ENCODE data around the gene CST9.
"Not testable (repeated sequence)": the region's sequence is repeated elsewhere in the genome, so short reads cannot be mapped to it uniquely, and the experiment has no call there.

The CST9 gene

DNA sequence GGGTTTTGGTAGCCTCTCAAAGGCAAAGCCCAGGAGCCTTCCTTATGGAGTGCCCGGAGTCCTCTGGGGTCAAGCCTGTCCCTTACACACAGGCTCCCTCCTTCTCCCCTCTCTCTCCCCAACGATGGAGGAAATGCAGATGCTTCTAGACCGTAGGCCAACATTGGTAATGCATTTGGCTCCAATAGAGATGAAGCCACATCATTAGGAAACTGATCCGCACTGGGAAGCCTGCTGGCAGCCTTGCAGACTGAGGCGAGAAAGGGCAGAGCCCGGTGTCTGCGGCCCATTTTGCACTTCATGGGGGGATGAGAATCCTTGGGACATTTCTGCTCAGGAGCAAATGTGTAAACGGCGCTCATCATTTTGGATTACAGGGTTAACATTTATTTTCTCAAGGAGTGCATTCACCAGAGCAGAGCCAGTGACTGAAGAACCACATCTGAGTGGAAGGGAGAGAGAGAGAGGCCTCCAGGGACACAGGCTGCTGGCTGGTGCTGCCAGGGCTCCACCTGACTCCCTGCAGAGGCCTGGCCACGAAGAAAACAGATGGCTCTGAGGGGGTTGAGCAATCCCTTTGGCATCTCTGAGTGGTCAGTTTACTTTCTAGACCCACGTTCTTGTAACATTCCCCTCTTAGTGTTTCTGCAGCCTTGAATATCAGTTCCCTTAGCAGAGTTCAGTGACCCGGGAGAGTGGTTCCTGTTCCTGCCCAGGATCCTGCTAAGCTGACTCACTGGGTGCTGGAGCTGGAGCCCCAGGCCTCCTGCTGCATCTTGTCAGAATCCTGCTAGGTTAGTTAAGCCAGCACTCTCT is 36.4 kb upstream of the CST9 start:
- no peak overlapping the region for H3K4me3 ChIP-seq (ENCODE audit: low read length)
- TF ChIP-seq ZNF274 (IDR thresholded peaks at IDR 0.05; ENCODE audit: low read depth, low read length), result no peak

DNA sequence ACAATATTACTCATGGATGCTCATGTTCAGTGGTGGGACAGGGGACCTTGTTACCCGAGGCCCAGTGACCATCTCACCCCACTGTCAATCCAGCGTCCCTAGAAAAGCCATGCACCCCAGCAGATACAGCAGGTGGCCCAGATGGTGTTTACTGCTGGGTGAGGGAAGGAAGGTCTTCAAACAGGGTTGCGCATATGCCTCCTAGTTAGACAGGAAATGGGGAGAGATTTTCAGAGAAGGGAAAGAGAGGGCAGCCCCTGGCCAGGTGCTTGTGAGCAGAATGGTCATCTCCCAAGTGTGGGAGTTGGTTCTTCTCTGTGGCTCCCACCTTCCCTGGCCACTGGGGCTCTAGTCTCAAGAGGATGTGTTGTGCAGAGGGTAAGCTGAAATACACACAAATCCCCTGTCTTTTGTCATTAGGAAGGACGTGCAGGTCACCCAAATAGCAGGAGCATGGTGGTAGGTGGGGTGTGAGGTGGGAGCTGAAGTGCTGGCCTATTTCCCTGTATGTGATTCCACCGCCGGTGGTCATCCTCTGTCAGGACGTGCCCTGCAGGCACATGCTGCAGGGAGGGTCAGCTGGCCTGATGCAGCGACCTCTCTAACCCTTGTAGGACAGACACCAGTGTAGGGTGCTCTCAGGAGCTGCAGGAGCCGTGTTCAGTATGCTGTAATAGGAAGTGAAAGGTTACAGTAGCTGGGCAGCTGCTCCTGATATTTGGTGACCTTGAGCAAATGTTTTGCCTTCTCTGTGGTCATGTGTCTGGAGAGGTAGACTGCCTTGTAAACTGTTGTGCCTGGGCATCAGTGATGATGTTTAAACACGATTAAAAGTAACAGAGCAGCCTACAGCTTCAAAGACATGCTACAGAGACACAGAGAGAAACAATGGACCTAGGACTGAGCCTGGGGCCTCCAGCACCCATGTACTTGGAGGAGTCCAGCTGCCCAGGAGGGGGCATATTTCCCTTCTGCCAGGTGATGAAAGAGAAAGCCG is 35.3 kb upstream of the CST9 start:
- no peak overlapping the region for H3K4me3 ChIP-seq (ENCODE audit: low read length)
- TF ChIP-seq ZNF274 (IDR thresholded peaks at IDR 0.05; ENCODE audit: low read depth, low read length), result no peak

DNA sequence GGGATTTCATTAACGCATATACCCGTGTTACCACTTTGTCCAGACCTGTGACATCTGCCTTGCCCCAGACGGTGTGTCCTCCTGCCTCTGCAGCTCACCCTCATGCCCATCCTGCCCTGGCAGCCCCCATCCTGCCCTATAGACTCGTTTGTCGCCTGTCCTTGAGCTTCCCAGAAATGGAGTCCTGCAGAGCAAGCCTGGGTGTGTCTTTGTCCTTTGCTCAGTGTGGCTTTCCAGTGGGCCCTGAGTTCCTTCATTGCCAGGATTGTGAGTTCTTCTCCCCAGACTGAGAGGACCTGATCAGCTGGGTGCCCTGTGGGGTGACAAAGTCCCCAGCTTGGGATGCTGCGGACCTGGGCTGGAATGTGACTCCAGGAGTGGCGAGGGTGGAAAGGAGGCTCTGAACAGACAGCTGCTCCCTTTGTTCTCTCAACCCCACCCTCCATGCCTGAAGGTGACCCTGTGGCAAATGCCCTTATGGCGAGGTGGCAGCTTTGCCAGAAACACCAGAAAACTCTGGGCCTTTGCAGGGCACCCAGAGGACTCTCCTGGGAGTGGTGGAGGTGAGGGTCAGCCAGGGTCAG is 34.4 kb upstream of the CST9 start:
- no peak for TF ChIP-seq ZNF274 (IDR thresholded peaks at IDR 0.05; ENCODE audit: low read depth, low read length)

DNA sequence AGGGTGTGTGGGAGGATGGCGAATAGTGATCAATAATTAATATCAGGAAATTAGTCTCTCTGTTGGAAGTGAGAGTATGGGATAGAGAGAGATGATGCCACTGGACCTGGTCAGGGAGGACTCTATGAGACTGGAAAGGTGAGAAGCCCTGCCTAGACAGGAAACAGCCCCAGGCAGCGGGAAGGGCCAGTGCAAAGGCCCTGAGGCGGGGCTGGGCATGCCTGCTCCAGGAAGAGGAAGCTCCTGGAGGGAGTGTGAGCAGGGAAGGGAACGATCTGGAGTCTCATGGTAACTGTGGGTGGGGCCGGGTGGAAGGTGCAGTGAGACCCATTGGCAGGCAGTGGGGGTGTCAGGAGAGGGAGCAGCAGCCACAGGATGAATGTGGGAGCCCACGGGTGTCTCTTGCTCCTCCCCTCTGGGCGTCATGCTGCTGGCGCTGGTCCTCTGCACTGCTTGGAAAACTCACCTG is 33.8 kb upstream of the CST9 start:
- no peak overlapping the region for H3K4me3 ChIP-seq (ENCODE audit: low read length)
- no peak for TF ChIP-seq ZNF274 (IDR thresholded peaks at IDR 0.05; ENCODE audit: low read depth, low read length)

More for the DNA sequence above, 34.4 kb upstream of the CST9 start:
- H3K4me3 ChIP-seq (ENCODE audit: low read length), result no peak overlapping the region

- H3K4me3 ChIP-seq (ENCODE audit: low read length), result no peak overlapping the region
- no peak for TF ChIP-seq ZNF274 (IDR thresholded peaks at IDR 0.05; ENCODE audit: low read depth, low read length)
Observed at GRCh38 chr20:23638309-23638708, 32.6 kb upstream of the CST9 start.

DNA sequence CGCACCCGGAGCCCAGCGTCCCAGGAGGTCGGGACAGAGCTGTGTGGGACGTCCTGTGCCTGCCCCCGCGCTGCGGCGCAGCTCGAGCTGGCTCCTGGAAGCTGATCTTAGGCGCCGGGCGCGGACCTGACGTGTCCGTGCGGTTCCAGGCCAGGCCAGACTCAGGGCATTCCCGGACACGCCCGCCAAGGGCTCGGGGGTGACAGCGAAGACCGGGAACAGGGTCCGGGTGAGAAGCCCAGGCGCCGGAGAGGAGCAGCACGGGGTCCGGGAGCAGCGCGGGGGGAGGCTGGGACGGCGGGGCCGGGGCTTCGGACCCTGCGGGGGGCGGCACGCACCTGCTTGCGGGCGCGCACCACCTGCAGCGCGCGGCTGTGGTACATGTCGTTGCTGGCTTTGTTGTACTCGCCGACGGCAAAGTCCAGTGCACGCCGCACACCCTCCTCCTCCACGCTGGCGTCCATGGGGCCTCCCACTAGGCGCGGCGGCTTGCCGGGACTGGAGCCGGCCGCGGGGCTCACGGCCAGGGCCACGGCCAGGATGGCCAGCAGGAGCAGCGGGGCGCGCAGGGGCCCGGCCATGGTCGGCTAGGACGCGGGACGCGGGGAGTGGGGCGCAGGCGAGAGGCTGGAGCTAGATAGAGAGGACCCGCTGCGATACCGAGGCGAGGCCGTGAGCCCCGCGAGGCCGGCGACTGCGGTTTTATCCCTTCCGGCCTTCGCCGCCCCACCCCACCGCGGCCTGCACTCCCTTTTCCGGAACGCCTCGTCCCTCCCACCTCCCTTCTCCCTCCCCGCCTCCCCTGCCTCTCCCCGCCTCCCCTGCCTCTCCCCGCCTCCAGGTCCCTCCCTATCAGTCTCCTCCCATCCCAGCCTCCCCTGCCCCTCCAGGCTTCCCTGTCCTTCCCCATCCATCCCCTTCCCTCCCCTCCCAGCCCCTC is 31.8 kb upstream of the CST9 start, which contains the start of gene CST3:
Gene CST3 (minus strand): TSS at position 674 of the 940 bp plus-strand sequence. CDS start 93 bp downstream, at position 581.
- no peak for TF ChIP-seq ZNF274 (IDR thresholded peaks at IDR 0.05; ENCODE audit: low read depth, low read length)
- H3K4me3 ChIP-seq (ENCODE audit: low read length), result peak within 1 kb of the TSS; percentile 85

- TF ChIP-seq ZNF274 (IDR thresholded peaks at IDR 0.05; ENCODE audit: low read depth, low read length), result no peak
- peak overlapping the region; percentile 85 for H3K4me3 ChIP-seq (ENCODE audit: low read length)
Observed at GRCh38 chr20:23636908-23637281, 31.2 kb upstream of the CST9 start.

DNA sequence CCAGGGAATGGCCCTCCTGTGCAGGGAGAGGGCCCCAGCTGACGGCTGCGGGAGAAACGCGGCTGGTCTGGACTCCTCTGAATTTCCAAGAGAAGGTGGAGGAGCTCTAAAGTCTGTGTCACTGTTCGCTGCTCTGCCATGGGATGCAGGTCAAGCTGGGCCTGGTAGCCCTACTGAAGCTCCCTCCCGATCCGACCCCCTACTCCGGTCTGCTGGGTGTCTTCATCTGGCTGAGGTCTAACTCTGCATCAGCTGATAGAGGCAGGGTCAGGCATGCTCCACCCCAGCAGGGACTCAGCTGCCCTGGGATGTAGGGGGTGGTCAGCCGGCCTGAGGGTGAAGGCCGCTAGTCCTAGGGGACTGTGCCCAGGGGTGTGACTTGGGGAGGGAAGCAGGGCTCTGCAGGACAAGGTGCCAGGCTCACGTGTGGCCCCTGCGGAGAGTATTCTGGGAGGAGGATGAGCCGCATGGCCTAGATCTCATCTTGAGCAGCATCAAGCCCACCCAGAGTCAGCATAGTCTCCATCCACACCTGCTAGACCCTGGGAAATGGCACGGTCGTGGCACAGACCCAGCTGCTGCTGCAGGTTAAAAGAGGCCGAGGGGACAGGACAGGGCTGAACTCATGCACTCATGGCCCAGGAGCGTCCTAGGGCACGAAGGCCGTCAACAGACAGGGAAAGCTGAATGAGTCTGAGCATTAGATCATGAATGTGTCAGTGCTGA is 30.6 kb upstream of the CST9 start:
- H3K4me3 ChIP-seq (ENCODE audit: low read length), result no peak overlapping the region
- TF ChIP-seq ZNF274 (IDR thresholded peaks at IDR 0.05; ENCODE audit: low read depth, low read length), result no peak

DNA sequence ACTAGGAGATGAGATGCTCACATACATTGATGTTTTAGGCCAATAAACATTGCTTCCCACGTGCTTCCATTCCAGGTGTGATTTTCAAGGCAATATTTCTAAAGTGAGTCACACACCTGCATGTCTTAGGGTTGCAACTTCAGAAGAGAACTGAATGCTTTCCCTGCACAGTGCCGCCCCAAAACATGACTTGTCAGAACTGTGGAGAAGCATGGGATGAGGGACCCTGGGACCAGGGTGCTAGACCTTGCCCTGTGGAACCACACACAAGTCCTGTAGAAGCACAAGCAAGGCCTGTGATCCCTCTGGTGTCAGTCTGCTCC is 30.0 kb upstream of the CST9 start:
- H3K4me3 ChIP-seq (ENCODE audit: low read length), result not testable (repeated sequence)

GRCh38 chr20:23634985-23635767 is 29.5 kb upstream of the CST9 start:
- no peak for TF ChIP-seq ZNF274 (IDR thresholded peaks at IDR 0.05; ENCODE audit: low read depth, low read length)
- H3K4me3 ChIP-seq (ENCODE audit: low read length), result no peak overlapping the region

DNA sequence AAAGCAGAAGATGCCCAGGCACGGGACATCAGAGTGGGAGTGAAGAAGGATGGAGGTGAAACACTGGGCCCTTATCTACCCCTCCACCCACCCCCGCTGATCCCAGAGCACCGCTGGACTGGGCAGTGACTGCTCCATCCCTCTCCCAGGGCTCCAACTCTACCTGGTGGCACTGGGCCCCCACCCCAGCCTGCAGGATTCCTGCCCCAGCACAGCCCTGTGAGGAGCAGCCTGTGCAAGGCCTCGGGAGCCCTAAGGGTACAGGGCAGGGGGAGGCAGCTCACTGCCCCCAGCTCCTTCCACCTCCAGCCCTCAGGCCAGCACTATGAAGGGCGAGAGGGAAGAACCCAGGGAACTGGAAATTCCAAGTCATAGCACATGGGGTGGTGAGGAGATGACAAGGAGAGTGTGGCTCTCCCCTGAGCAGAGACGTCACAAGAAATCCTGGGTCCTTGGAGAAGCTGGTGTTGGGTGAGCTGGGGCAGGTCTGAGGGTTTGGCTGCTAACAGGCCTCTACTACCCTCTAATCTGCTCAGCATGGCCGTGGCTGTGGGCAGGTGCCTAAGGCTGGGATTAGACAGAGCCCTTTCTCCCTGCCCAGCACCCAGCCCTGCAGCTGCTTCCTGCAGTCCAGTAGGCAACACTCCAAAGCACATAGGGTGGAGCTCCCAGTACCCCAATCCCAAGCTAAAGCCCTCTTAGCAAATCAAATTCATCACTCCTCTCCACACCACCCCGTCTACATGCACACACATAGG is 28.5 kb upstream of the CST9 start:
- TF ChIP-seq ZNF274 (IDR thresholded peaks at IDR 0.05; ENCODE audit: low read depth, low read length), result no peak
- H3K4me3 ChIP-seq (ENCODE audit: low read length), result no peak overlapping the region
